ENCODE data around the gene USP34.

Gene USP34

GRCh38 chr2:61378281-61378680 is 92.6 kb downstream of the USP34 start:
- no peak for DNase-seq (ENCODE audit: low read depth in 1 of 2, low spot score in 1 of 2)
- Histone ChIP-seq H3K27me3 (ENCODE audit: insufficient read depth, poor library complexity, severe bottlenecking) (no peaks in the 10 kb centered on the region), H3K27ac (replicated peaks) (no peak overlapping the region), H3K4me3 (replicated peaks; ENCODE audit: insufficient read depth, low read length) (no peak overlapping the region)
- TF ChIP-seq GABPA (IDR thresholded peaks at IDR 0.05; ENCODE audit: low read depth), result no peak
- no peak for TF ChIP-seq CTCF (IDR thresholded peaks at IDR 0.05; ENCODE audit: insufficient read depth, low read length)
- TF ChIP-seq REST (IDR thresholded peaks at IDR 0.05; ENCODE audit: insufficient replicate concordance, low read depth), result no peak
- no peak for TF ChIP-seq POLR2AphosphoS5 (IDR thresholded peaks at IDR 0.05; ENCODE audit: low read depth)
- TF ChIP-seq SPI1 (IDR thresholded peaks at IDR 0.05; ENCODE audit: borderline replicate concordance, low read depth), result no peak

- no peak for TF ChIP-seq REST (IDR thresholded peaks at IDR 0.05; ENCODE audit: insufficient replicate concordance, low read depth)
- H3K27ac ChIP-seq (replicated peaks), result no peak overlapping the region
- no peaks in the 10 kb centered on the region for H3K27me3 ChIP-seq (ENCODE audit: insufficient read depth, poor library complexity, severe bottlenecking)
- no peak for DNase-seq (ENCODE audit: low read depth in 1 of 2, low spot score in 1 of 2)
- no peak overlapping the region for H3K4me3 ChIP-seq (replicated peaks; ENCODE audit: insufficient read depth, low read length)
Measured at GRCh38 chr2:61377046-61377445, 93.8 kb downstream of the USP34 start.

GRCh38 chr2:61376211-61376610 is 94.7 kb downstream of the USP34 start:
- no peaks in the 10 kb centered on the region for H3K27me3 ChIP-seq (ENCODE audit: insufficient read depth, poor library complexity, severe bottlenecking)
- H3K27ac ChIP-seq (replicated peaks), result no peak overlapping the region
- DNase-seq (ENCODE audit: low read depth in 1 of 2, low spot score in 1 of 2), result no peak
- TF ChIP-seq REST (IDR thresholded peaks at IDR 0.05; ENCODE audit: insufficient replicate concordance, low read depth) (no peak), POLR2AphosphoS5 (IDR thresholded peaks at IDR 0.05; ENCODE audit: low read depth) (no peak)
- H3K4me3 ChIP-seq (replicated peaks; ENCODE audit: insufficient read depth, low read length), result no peak overlapping the region

- Histone ChIP-seq H3K27ac (replicated peaks) (no peak overlapping the region), H3K27me3 (ENCODE audit: insufficient read depth, poor library complexity, severe bottlenecking) (no peaks in the 10 kb centered on the region), H3K4me3 (replicated peaks; ENCODE audit: insufficient read depth, low read length) (no peak overlapping the region)
- no peak for DNase-seq (ENCODE audit: low read depth in 1 of 2, low spot score in 1 of 2)
- TF ChIP-seq SPI1 (IDR thresholded peaks at IDR 0.05; ENCODE audit: borderline replicate concordance, low read depth) (no peak), POLR2AphosphoS5 (IDR thresholded peaks at IDR 0.05; ENCODE audit: low read depth) (no peak), GABPA (IDR thresholded peaks at IDR 0.05; ENCODE audit: low read depth) (no peak), CTCF (IDR thresholded peaks at IDR 0.05; ENCODE audit: insufficient read depth, low read length) (no peak), REST (IDR thresholded peaks at IDR 0.05; ENCODE audit: insufficient replicate concordance, low read depth) (no peak)
Measured at GRCh38 chr2:61371027-61371426, 99.9 kb downstream of the USP34 start.
